ENCODE data around the gene NDUFB1. TPM values are rescaled to one million over a fixed set of nuclear protein-coding genes. Genes with fewer than 3 reads are reported as not detected.

Gene NDUFB1
- total and polyA plus RNA-seq, 2 of the 4 experiments (the other 2 are of a cell fraction) = 32.1 to 333 TPM

DNA sequence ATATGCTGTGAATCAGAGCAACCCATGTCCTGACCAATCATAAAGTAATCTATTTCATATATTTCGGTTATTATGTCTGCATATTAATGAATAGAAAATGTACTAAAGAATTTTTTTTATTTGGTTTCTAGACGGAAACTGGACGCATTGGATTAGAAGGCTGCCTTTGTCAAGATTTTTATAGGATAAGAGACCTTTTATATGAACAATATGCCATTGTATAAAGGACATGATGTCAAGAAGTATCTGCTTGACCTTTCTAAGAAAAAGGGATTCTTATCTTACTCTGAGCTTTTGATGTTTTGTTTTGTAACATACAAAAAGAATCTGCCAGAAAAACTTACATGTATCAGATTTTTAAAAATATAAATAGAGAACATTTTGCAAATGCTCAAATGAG, 40.0 kb upstream of the NDUFB1 start:
- H2AFZ ChIP-seq (replicated peaks; ENCODE audit: low read length, poor library complexity) = no peak overlapping the region
- 0 out of 2 replicates have a peak, but pooled peaks cover 3% of the 10 kb centered on the region for H3K9me3 ChIP-seq (ENCODE audit: control insufficient read depth, insufficient read depth, low read length)
- no peak overlapping the region for H2BK120ac ChIP-seq (ENCODE audit: low read depth, low read length)
- no peak overlapping the region for H2AK5ac ChIP-seq (ENCODE audit: low read depth, low read length)
- no peak for DNase-seq
- intact Hi-C loops (cut with micrococcal nuclease) (no loop called here), dilution Hi-C loops (cut with HindIII; ENCODE audit: low sequenced_read_pairs, unreplicated experiment) (no loop called here), in situ Hi-C loops (cut with MboI; ENCODE audit: low sequenced_read_pairs) (no loop called here)
- no TSS peak for BruUV-seq (replicated peaks)
- H2AK9ac ChIP-seq (replicated peaks; ENCODE audit: low read depth, low read length, poor library complexity) = no peak overlapping the region
- H4K5ac ChIP-seq (ENCODE audit: low read depth, low read length) = no peak overlapping the region
- no peaks in the 10 kb centered on the region for H3K27me3 ChIP-seq (ENCODE audit: control insufficient read depth, insufficient read depth, low read length)
- TF ChIP-seq NFE2L2 (IDR thresholded peaks at IDR 0.05; ENCODE audit: low read depth, low read length) (no peak), MXI1 (IDR thresholded peaks at IDR 0.05; ENCODE audit: borderline replicate concordance, low read depth, low read length) (no peak), POLR2A (IDR thresholded peaks at IDR 0.05; ENCODE audit: low read depth, low read length) (no peak), CHD1 (IDR thresholded peaks at IDR 0.05; ENCODE audit: low read depth, low read length) (no peak), MAFK (IDR thresholded peaks at IDR 0.05; ENCODE audit: low read depth, low read length) (no peak), SMC3 (IDR thresholded peaks at IDR 0.05; ENCODE audit: low read depth, low read length) (no peak), CEBPB (IDR thresholded peaks at IDR 0.05; ENCODE audit: low read depth, low read length) (no peak), FOS (IDR thresholded peaks at IDR 0.05; ENCODE audit: low read depth, low read length) (no peak), RFX5 (IDR thresholded peaks at IDR 0.05; ENCODE audit: low read depth, low read length) (no peak)
- H2BK5ac ChIP-seq (ENCODE audit: low read depth, low read length, poor library complexity, severe bottlenecking) = no peak overlapping the region
- H3K56ac ChIP-seq (ENCODE audit: extremely low read depth, insufficient read depth, low read length) = no peak overlapping the region
- H3K4me1 ChIP-seq (ENCODE audit: control insufficient read depth, insufficient read depth, low read length) = peaks cover 2% of the 10 kb centered on the region; the same call in 1 of the 2 replicates
- H3K4me3 ChIP-seq (ENCODE audit: insufficient read depth, low read depth, low read length) = no peak overlapping the region
- peaks cover 2% of the 10 kb centered on the region; the same call in 1 of the 2 replicates for H3K9me1 ChIP-seq (ENCODE audit: insufficient read depth, low read length)
- H3K4ac ChIP-seq (ENCODE audit: low read depth, low read length) = no peak overlapping the region
- H4K91ac ChIP-seq (ENCODE audit: insufficient read depth, low read depth, low read length) = no peak overlapping the region
- POLR2A ChIA-PET (ENCODE audit: unreplicated experiment) = no interaction called here
- no peak overlapping the region for H2BK20ac ChIP-seq (ENCODE audit: low read depth, low read length)
- H3K79me1 ChIP-seq (ENCODE audit: low read depth in 1 of 2, low read length in 2 of 2) = peaks cover 3% of the 10 kb centered on the region in 2 experiments; a peak in 2 of 4 replicates
- H4K20me1 ChIP-seq (ENCODE audit: insufficient read depth, low read length) = peaks cover 3% of the 10 kb centered on the region; the same call in 1 of the 2 replicates
- no peak overlapping the region for H3K14ac ChIP-seq (replicated peaks; ENCODE audit: low read depth, low read length)
- no peak for ATAC-seq (ENCODE audit: low read depth)
- H3K36me3 ChIP-seq (ENCODE audit: control insufficient read depth, insufficient read depth, low read length) = peaks cover 30% of the 10 kb centered on the region
- H3K18ac ChIP-seq (ENCODE audit: low read depth, low read length) = no peak overlapping the region
- WGBS, 2 experiments (ENCODE audit: extremely low coverage in 2 of 2, insufficient read length in 1 of 2) = no CpG with 5 or more reads among the region's 3 CpGs
- H3K4me2 ChIP-seq (ENCODE audit: low read depth, low read length) = no peak overlapping the region
- H2BK15ac ChIP-seq (ENCODE audit: low read depth, low read length) = no peak overlapping the region
- H3K27ac ChIP-seq (ENCODE audit: insufficient read depth, low read length) = no peak overlapping the region
- H3K9ac ChIP-seq (ENCODE audit: low read depth, low read length) = no peak overlapping the region
- CTCF ChIA-PET = interaction anchor here (0.5 kb wide), 1 partner anchor 317 kb away, joined by 3 read pairs; no protein-coding TSS in a partner anchor
- no peak overlapping the region for H3K23ac ChIP-seq (ENCODE audit: low read depth, low read length)
- H4K8ac ChIP-seq (ENCODE audit: low read depth in 2 of 2, low read length in 2 of 2) = no peak overlapping the region

Measured in IMR-90 (cell line).